ENCODE measurements around the gene SEMA5A.

Gene SEMA5A

GRCh38 chr5:9572246-9572645, 26.4 kb upstream of the SEMA5A start:
- no peak overlapping the region for H3K4me3 ChIP-seq (replicated peaks; ENCODE audit: insufficient read depth, low read length)
- H3K27ac ChIP-seq (replicated peaks) = no peak overlapping the region
- H3K27me3 ChIP-seq (ENCODE audit: insufficient read depth, poor library complexity, severe bottlenecking) = no peaks in the 10 kb centered on the region
- TF ChIP-seq, protein P1, sequence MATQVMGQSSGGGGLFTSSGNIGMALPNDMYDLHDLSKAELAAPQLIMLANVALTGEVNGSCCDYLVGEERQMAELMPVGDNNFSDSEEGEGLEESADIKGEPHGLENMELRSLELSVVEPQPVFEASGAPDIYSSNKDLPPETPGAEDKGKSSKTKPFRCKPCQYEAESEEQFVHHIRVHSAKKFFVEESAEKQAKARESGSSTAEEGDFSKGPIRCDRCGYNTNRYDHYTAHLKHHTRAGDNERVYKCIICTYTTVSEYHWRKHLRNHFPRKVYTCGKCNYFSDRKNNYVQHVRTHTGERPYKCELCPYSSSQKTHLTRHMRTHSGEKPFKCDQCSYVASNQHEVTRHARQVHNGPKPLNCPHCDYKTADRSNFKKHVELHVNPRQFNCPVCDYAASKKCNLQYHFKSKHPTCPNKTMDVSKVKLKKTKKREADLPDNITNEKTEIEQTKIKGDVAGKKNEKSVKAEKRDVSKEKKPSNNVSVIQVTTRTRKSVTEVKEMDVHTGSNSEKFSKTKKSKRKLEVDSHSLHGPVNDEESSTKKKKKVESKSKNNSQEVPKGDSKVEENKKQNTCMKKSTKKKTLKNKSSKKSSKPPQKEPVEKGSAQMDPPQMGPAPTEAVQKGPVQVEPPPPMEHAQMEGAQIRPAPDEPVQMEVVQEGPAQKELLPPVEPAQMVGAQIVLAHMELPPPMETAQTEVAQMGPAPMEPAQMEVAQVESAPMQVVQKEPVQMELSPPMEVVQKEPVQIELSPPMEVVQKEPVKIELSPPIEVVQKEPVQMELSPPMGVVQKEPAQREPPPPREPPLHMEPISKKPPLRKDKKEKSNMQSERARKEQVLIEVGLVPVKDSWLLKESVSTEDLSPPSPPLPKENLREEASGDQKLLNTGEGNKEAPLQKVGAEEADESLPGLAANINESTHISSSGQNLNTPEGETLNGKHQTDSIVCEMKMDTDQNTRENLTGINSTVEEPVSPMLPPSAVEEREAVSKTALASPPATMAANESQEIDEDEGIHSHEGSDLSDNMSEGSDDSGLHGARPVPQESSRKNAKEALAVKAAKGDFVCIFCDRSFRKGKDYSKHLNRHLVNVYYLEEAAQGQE (IDR thresholded peaks at IDR 0.05; ENCODE audit: insufficient replicate concordance, low read depth) = no peak
- no peak for TF ChIP-seq CTCF (IDR thresholded peaks at IDR 0.05; ENCODE audit: insufficient read depth, low read length)
- no peak for TF ChIP-seq SPI1 (IDR thresholded peaks at IDR 0.05; ENCODE audit: borderline replicate concordance, low read depth)
- no peak for TF ChIP-seq POLR2AphosphoS5 (IDR thresholded peaks at IDR 0.05; ENCODE audit: low read depth)
- TF ChIP-seq GABPA (IDR thresholded peaks at IDR 0.05; ENCODE audit: low read depth) = no peak
- DNase-seq (ENCODE audit: low read depth in 1 of 2, low spot score in 1 of 2) = no peak

DNA sequence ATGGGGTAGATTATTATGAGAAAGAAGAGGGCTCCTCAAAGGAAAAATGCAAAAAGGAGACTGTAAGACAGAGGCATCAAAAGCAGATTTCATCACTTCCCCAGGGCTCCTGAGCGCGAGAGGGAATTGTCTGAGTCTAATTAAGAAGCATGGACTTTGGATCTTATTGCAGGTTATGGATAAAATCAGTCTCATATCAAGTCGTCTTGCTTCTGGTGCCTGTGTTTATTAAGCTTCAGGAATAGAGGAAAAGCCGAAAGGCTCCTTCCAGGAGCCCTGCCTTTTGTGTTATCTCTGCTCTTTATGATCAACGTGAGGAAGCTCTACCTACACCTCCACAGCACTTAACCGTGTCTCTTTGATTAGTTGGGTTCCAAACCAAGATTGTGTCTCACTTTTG, 25.0 kb upstream of the SEMA5A start:
- TF ChIP-seq GABPA (IDR thresholded peaks at IDR 0.05; ENCODE audit: low read depth) = no peak
- TF ChIP-seq, protein P1 (IDR thresholded peaks at IDR 0.05; ENCODE audit: insufficient replicate concordance, low read depth) = no peak
- TF ChIP-seq SPI1 (IDR thresholded peaks at IDR 0.05; ENCODE audit: borderline replicate concordance, low read depth) = no peak
- TF ChIP-seq CTCF (IDR thresholded peaks at IDR 0.05; ENCODE audit: insufficient read depth, low read length) = no peak
- no peak for TF ChIP-seq POLR2AphosphoS5 (IDR thresholded peaks at IDR 0.05; ENCODE audit: low read depth)
- Histone ChIP-seq H3K27ac (replicated peaks) (no peak overlapping the region), H3K4me3 (replicated peaks; ENCODE audit: insufficient read depth, low read length) (no peak overlapping the region), H3K27me3 (ENCODE audit: insufficient read depth, poor library complexity, severe bottlenecking) (no peaks in the 10 kb centered on the region)
- no peak for DNase-seq (ENCODE audit: low read depth in 1 of 2, low spot score in 1 of 2)

- no peaks in the 10 kb centered on the region for H3K27me3 ChIP-seq (ENCODE audit: insufficient read depth, poor library complexity, severe bottlenecking)
These were observed 21.2 kb upstream of the SEMA5A start for GRCh38 chr5:9567039-9567438.

More at GRCh38 chr5:9567039-9567438, 21.2 kb upstream of the SEMA5A start:
- DNase-seq (ENCODE audit: low read depth in 1 of 2, low spot score in 1 of 2) = no peak
- Histone ChIP-seq H3K27ac (replicated peaks) (no peak overlapping the region), H3K4me3 (replicated peaks; ENCODE audit: insufficient read depth, low read length) (no peak overlapping the region)
- TF ChIP-seq POLR2AphosphoS5 (IDR thresholded peaks at IDR 0.05; ENCODE audit: low read depth) = no peak
- no peak for TF ChIP-seq SPI1 (IDR thresholded peaks at IDR 0.05; ENCODE audit: borderline replicate concordance, low read depth)
- TF ChIP-seq GABPA (IDR thresholded peaks at IDR 0.05; ENCODE audit: low read depth) = no peak
- no peak for TF ChIP-seq CTCF (IDR thresholded peaks at IDR 0.05; ENCODE audit: insufficient read depth, low read length)
- TF ChIP-seq, protein P1 (IDR thresholded peaks at IDR 0.05; ENCODE audit: insufficient replicate concordance, low read depth) = no peak
